NCI-H748 (cell line): ENCODE measurements around the gene ANO3.

Experiments
- DNase-seq: peaks from one replicate; lab custom pipeline; 2025; ENCODE audit not compliant: unreplicated experiment; lab: John Stamatoyannopoulos, UW

The ANO3 gene

DNA sequence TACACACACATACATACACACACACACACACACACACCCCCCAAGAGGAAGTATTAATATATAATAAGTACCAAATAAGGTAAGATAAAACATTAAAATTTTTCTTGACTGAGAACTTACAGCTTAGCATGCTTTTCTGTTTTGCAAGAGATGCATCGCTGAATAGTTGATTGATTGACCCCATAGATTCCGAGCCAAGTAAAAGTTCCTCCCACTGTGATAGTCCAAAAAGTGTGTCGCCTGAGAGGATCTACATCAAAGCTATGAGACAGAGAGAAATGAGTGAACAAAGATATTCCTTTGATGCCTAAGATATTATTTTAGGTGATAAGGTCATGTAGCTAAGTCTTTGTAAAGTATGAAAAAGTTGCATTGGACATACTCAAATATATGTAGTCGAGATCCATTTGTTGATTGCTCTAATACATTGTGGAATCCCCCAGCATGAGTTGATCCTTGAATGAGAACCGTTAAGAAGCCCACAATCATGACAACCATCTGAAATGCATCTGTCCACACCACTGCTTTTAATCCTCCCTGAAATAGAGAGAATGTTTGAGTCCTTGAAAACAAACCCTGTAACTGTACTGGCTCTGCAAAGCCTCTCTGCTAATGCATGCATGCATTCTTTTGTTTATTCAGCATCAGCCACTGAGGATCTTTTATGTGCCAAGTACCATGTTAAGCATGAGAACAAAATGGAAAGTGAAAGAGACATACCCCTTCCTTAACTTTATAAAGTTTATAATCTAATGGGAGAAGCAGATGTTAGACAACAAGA lies 371.7 kb downstream of the ANO3 start:
- DNase-seq, result no peak

DNA sequence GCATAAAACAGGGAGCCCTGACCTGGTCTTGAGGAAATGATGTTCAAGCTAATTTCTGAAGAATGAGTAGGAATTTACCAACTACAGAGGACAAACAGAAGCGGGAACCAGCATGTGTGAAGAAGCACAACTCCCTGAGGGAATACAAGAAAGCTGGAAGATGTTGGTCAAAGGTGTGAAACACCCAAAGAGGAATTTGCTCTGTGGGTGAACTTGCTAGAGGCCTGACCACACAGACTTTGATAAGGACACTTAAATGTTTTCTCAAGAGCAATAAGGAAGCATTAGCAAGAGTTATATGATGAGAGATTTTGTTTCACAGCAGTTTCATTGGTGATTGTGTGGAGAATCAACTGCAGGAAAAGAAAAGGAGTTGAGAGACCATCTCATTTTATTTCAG lies 372.3 kb downstream of the ANO3 start:
- DNase-seq, result no peak

DNA sequence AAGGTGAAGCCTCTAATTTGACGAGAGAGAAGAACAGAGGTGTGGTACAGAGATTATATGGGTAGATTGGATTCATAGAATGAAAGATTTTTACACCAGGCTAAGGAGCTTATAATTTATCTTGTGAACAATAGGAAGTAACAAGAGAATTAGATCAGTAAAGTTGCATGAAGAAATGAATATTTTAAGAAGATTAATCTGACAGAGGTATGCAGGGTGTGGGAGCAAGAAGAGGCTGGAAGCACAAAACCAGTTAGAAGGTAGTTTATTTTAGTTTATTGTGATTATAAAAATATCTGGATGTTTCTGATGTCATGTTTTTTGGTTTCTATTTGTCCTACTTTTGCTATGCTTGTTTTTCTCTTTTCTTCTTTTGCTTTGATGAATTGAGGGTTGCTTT lies 374.3 kb downstream of the ANO3 start:
- DNase-seq, result no peak

DNA sequence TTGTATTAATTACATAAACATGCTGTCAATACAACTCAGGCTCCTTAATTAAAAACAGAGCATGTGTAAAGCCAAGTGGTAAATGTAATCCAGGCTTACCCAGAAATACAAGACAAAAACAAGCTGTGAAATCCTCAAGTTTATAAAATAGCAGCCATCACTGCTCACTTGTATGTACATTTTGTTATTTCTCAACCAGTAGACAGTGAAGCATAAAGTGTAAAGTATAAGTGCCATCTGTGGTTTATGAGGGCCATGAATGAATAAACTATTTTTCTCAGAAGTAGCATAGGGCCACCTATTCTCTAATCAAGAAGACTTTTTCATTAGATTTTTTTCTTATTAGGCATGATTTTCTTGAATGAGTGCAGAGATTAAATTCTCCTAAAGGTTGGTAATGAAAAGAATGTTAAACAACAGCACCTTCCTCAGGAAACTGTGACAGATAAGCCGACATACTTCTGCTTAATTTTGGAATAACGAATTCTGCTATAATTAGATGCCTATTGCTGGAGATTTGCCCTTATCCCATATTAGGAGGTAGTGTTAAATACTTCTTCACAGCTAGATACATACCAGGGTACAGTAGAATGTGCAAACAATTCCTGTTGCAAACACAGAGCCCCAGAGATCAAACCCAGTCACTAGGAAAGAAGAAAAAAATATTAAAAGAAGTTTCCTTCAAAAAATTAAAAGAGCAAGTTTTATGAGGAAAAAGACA lies 377.0 kb downstream of the ANO3 start:
- DNase-seq, result peak; percentile 9

DNA sequence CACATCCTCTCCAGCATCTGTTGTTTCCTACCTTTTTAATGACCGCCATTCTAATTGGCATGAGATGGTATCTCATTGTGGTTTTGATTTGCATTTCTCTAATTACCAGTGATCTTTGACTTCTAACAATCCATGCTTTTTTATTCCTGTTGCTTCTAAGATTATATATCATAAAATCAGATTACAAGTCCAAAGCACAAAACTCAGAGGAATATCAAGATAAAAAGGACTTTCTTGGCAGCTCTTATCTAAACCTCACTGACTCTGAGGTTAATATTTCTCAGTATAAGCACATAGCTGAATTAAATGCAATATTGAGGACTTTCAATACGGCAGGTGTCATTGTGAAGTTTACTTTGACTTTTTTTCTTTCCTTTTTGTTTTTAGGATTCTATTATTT lies 378.6 kb downstream of the ANO3 start:
- DNase-seq, result no peak

DNA sequence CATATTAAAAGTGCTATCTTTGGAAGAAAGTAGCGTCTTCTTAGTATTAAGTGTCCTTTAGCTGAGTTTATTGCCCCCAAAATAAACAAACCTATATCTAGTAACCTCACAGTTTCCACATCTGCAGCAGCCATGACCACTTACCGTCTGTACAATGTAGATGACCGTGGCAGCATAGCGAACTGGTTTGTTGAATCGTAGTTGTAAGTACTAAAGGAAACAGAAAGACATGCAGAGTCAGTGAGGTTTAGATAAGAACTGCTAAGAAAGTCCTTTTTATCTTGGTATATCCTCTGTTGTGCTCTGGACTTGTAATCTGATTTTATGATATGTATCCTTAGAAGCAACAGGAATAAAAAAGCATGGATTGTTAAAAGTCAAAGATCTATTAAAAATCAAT lies 380.6 kb downstream of the ANO3 start:
- DNase-seq, result no peak
